ENCODE data around the gene SLU7. TPM values are rescaled to one million over a fixed set of nuclear protein-coding genes. Genes with fewer than 3 reads are reported as not detected.

Gene SLU7
- total RNA-seq, 1 donor, result 75.6 TPM

DNA sequence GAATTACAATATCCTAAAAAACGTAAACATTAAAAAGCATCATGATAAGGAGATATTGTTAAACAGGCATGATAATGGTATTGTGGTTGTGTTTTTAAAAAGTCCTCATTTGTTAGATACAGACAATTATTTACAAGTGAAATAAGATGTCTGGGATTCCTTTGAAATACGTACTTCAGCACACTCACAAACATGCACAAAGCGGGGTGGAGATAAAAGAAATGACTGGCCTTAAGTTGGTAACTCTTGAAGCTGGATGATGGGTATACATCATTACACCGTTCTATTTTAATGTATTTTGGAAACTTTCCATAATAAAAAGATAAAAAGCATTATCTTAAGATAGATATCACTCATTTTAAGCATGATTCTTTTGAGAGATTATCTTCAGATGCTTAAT, 20.1 kb downstream of the SLU7 start:
- TF ChIP-seq, protein P1, sequence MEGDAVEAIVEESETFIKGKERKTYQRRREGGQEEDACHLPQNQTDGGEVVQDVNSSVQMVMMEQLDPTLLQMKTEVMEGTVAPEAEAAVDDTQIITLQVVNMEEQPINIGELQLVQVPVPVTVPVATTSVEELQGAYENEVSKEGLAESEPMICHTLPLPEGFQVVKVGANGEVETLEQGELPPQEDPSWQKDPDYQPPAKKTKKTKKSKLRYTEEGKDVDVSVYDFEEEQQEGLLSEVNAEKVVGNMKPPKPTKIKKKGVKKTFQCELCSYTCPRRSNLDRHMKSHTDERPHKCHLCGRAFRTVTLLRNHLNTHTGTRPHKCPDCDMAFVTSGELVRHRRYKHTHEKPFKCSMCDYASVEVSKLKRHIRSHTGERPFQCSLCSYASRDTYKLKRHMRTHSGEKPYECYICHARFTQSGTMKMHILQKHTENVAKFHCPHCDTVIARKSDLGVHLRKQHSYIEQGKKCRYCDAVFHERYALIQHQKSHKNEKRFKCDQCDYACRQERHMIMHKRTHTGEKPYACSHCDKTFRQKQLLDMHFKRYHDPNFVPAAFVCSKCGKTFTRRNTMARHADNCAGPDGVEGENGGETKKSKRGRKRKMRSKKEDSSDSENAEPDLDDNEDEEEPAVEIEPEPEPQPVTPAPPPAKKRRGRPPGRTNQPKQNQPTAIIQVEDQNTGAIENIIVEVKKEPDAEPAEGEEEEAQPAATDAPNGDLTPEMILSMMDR (IDR thresholded peaks at IDR 0.05; ENCODE audit: extremely low read depth, low read depth, low read length), result no peak
- H3K36me3 ChIP-seq (ENCODE audit: insufficient read depth, low read length), result peaks cover 26% of the 10 kb centered on the region
- no peaks in the 10 kb centered on the region for H3K27me3 ChIP-seq (ENCODE audit: insufficient read depth, low read length)
- H3K27ac ChIP-seq (ENCODE audit: low read depth, low read length), result peak overlapping the region; percentile 92
- peak; percentile 32 for DNase-seq (ENCODE audit: insufficient read length, low spot score, missing footprints)
- H3K4me1 ChIP-seq (ENCODE audit: insufficient read depth, low read length), result peaks cover 11% of the 10 kb centered on the region
- no peak overlapping the region for H2AFZ ChIP-seq (ENCODE audit: low read length)
- peak overlapping the region; percentile 98 for H3K4me2 ChIP-seq (ENCODE audit: insufficient read depth, low read length)
- H3K9me3 ChIP-seq (ENCODE audit: low read depth, low read length), result no peaks in the 10 kb centered on the region
- H4K20me1 ChIP-seq (ENCODE audit: insufficient read depth, low read length), result no peaks in the 10 kb centered on the region
- peaks cover 38% of the 10 kb centered on the region for H3K79me2 ChIP-seq (ENCODE audit: insufficient read depth, low read length)
- H3K4me3 ChIP-seq (ENCODE audit: insufficient read depth, low read length), result peak overlapping the region; percentile 86

DNA sequence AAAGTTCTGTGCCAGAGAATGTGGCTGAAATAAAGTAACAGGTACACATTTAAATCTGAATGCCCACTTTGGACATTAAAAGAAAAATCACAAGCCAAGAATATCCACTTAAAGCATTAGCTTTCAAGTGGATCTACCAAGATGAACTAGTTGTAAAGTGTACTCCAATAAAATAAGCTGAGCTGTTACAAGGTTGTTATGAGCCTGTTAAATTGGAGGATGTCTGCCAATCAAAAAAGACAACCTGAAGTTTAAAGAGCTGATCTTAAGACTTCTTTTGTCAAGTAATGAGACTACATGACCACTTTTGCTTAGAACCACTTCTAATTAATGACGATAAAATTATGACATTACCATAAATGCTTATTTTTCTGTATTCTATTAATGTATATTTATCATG, 21.4 kb downstream of the SLU7 start:
- no peak overlapping the region for H3K27ac ChIP-seq (ENCODE audit: low read depth, low read length)
- H3K4me2 ChIP-seq (ENCODE audit: insufficient read depth, low read length), result peak overlapping the region; percentile 32
- no peak for DNase-seq (ENCODE audit: insufficient read length, low spot score, missing footprints)
- peaks cover 14% of the 10 kb centered on the region for H3K36me3 ChIP-seq (ENCODE audit: insufficient read depth, low read length)
- TF ChIP-seq, protein P1 (IDR thresholded peaks at IDR 0.05; ENCODE audit: extremely low read depth, low read depth, low read length), result no peak
- H3K9me3 ChIP-seq (ENCODE audit: low read depth, low read length), result no peaks in the 10 kb centered on the region
- no peaks in the 10 kb centered on the region for H4K20me1 ChIP-seq (ENCODE audit: insufficient read depth, low read length)
- peaks cover 11% of the 10 kb centered on the region for H3K4me1 ChIP-seq (ENCODE audit: insufficient read depth, low read length)
- no peak overlapping the region for H3K4me3 ChIP-seq (ENCODE audit: insufficient read depth, low read length)
- H2AFZ ChIP-seq (ENCODE audit: low read length), result no peak overlapping the region
- H3K27me3 ChIP-seq (ENCODE audit: insufficient read depth, low read length), result no peaks in the 10 kb centered on the region
- peaks cover 38% of the 10 kb centered on the region for H3K79me2 ChIP-seq (ENCODE audit: insufficient read depth, low read length)

- no peaks in the 10 kb centered on the region for H3K9me3 ChIP-seq (ENCODE audit: low read depth, low read length)
- H3K27ac ChIP-seq (ENCODE audit: low read depth, low read length), result no peak overlapping the region
- H3K4me1 ChIP-seq (ENCODE audit: insufficient read depth, low read length), result peaks cover 9% of the 10 kb centered on the region
- no peaks in the 10 kb centered on the region for H3K36me3 ChIP-seq (ENCODE audit: insufficient read depth, low read length)
- no peak overlapping the region for H2AFZ ChIP-seq (ENCODE audit: low read length)
- H4K20me1 ChIP-seq (ENCODE audit: insufficient read depth, low read length), result no peaks in the 10 kb centered on the region
- H3K4me2 ChIP-seq (ENCODE audit: insufficient read depth, low read length), result no peak overlapping the region
- no peaks in the 10 kb centered on the region for H3K27me3 ChIP-seq (ENCODE audit: insufficient read depth, low read length)
- peaks cover 38% of the 10 kb centered on the region for H3K79me2 ChIP-seq (ENCODE audit: insufficient read depth, low read length)
- TF ChIP-seq, protein P1 (IDR thresholded peaks at IDR 0.05; ENCODE audit: extremely low read depth, low read depth, low read length), result no peak
- H3K4me3 ChIP-seq (ENCODE audit: insufficient read depth, low read length), result no peak overlapping the region
- no peak for DNase-seq (ENCODE audit: insufficient read length, low spot score, missing footprints)
Observed at GRCh38 chr5:160395111-160395510, 23.8 kb downstream of the SLU7 start.

GRCh38 chr5:160390787-160391696, 27.8 kb downstream of the SLU7 start:
- H3K4me3 ChIP-seq (ENCODE audit: insufficient read depth, low read length), result no peak overlapping the region
- H3K36me3 ChIP-seq (ENCODE audit: insufficient read depth, low read length), result no peaks in the 10 kb centered on the region
- H3K9me3 ChIP-seq (ENCODE audit: low read depth, low read length), result no peaks in the 10 kb centered on the region
- DNase-seq (ENCODE audit: insufficient read length, low spot score, missing footprints), result peak; percentile 44
- H3K79me2 ChIP-seq (ENCODE audit: insufficient read depth, low read length), result peaks cover 6% of the 10 kb centered on the region
- H3K4me1 ChIP-seq (ENCODE audit: insufficient read depth, low read length), result no peaks in the 10 kb centered on the region
- H3K27ac ChIP-seq (ENCODE audit: low read depth, low read length), result no peak overlapping the region
- no peaks in the 10 kb centered on the region for H3K27me3 ChIP-seq (ENCODE audit: insufficient read depth, low read length)
- H2AFZ ChIP-seq (ENCODE audit: low read length), result no peak overlapping the region
- TF ChIP-seq, protein P1 (IDR thresholded peaks at IDR 0.05; ENCODE audit: extremely low read depth, low read depth, low read length), result peak; percentile 53
- no peaks in the 10 kb centered on the region for H4K20me1 ChIP-seq (ENCODE audit: insufficient read depth, low read length)
- H3K4me2 ChIP-seq (ENCODE audit: insufficient read depth, low read length), result no peak overlapping the region
